ENCODE data around the gene GRID1.

The GRID1 gene

GRCh38 chr10:85600744-85601081 is 765.9 kb downstream of the GRID1 start:
- DNase-seq (ENCODE audit: low read depth in 2 of 2) = no peak

- DNase-seq (ENCODE audit: low read depth in 2 of 2) = no peak
These were observed 766.4 kb downstream of the GRID1 start for GRCh38 chr10:85600026-85600743.

GRCh38 chr10:85599081-85599480 is 767.5 kb downstream of the GRID1 start:
- DNase-seq (ENCODE audit: low read depth in 2 of 2) = no peak

- no peak for DNase-seq (ENCODE audit: low read depth in 2 of 2)
These were observed 767.9 kb downstream of the GRID1 start for GRCh38 chr10:85598646-85599045.

- no peak for DNase-seq (ENCODE audit: low read depth in 2 of 2)
These were observed 769.6 kb downstream of the GRID1 start for GRCh38 chr10:85597006-85597405.

GRCh38 chr10:85596389-85596788 is 770.2 kb downstream of the GRID1 start:
- no peak for DNase-seq (ENCODE audit: low read depth in 2 of 2)

GRCh38 chr10:85594239-85594638 is 772.4 kb downstream of the GRID1 start:
- no peak for DNase-seq (ENCODE audit: low read depth in 2 of 2)

- no peak for DNase-seq (ENCODE audit: low read depth in 2 of 2)
These were observed 773.3 kb downstream of the GRID1 start for GRCh38 chr10:85593226-85593772.

- no peak for DNase-seq (ENCODE audit: low read depth in 2 of 2)
These were observed 785.2 kb downstream of the GRID1 start for GRCh38 chr10:85581371-85581770.

- DNase-seq (ENCODE audit: low read depth in 2 of 2) = no peak
These were observed 786.0 kb downstream of the GRID1 start for GRCh38 chr10:85580585-85580984.

GRCh38 chr10:85578860-85579259 is 787.7 kb downstream of the GRID1 start:
- no peak for DNase-seq (ENCODE audit: low read depth in 2 of 2)

GRCh38 chr10:85575441-85575840 is 791.2 kb downstream of the GRID1 start:
- DNase-seq (ENCODE audit: low read depth in 2 of 2) = no peak

GRCh38 chr10:85570871-85571270 is 795.7 kb downstream of the GRID1 start:
- DNase-seq (ENCODE audit: low read depth in 2 of 2) = no peak

- DNase-seq (ENCODE audit: low read depth in 2 of 2) = no peak
These were observed 801.2 kb downstream of the GRID1 start for GRCh38 chr10:85565381-85565780.

- no peak for DNase-seq (ENCODE audit: low read depth in 2 of 2)
These were observed 808.1 kb downstream of the GRID1 start for GRCh38 chr10:85558533-85558932.

GRCh38 chr10:85557706-85558105 is 808.9 kb downstream of the GRID1 start:
- no peak for DNase-seq (ENCODE audit: low read depth in 2 of 2)

- no peak for DNase-seq (ENCODE audit: low read depth in 2 of 2)
These were observed 809.5 kb downstream of the GRID1 start for GRCh38 chr10:85557077-85557476.

Measured in activated CD8-positive, alpha-beta memory T cell treated with anti-CD3 and anti-CD28 coated beads for 4 hours (primary cell).